Caco-2 (cell line): ENCODE measurements around the gene MXD3. TPM values are rescaled to one million over a fixed set of nuclear protein-coding genes. Genes with fewer than 3 reads are reported as not detected.
"Not testable (repeated sequence)": the region's sequence is repeated elsewhere in the genome, so short reads cannot be mapped to it uniquely, and the experiment has no call there.

ENCODE experiments used
- BruUV-seq: library from RNA; stranded (reverse); fragments of 400-500 nt; replicated peaks from 2 replicates; lab custom pipeline; 2021; lab: Mats Ljungman, UMichigan
- CTCF ChIA-PET: fragments of 300-600 bp; sonication (Branson Sonifier 250); formaldehyde crosslinking; loops from one replicate; lab custom pipeline; 2022; ENCODE audit warnings: antibody characterized with exemption; lab: Charles Lee
- POLR2A ChIA-PET: fragments of 300-600 bp; sonication (Branson Sonifier 250); formaldehyde crosslinking; loops from one replicate; lab custom pipeline; 2022; ENCODE audit warnings: antibody characterized with exemption; lab: Charles Lee
- DNase-seq, 2 experiments: peaks; one replicate each; pipeline versions ENCODE4 v3.0.0 to v3.0.0-alpha.2; 2020 to 2022
- H3K27me3 ChIP-seq: replicated peaks from 2 replicates; pipeline ENCODE4 v1.6.0; 2011; ENCODE audit warnings: low read length; ENCODE audit not compliant: control insufficient read depth, insufficient read depth
- H3K36me3 ChIP-seq: 2 replicates; pipeline ENCODE4 v1.5.1; 2011; ENCODE audit warnings: low read length; ENCODE audit not compliant: control insufficient read depth, insufficient read depth
- H3K4me1 ChIP-seq: fragments of 250-450 bp; sonication (Bioruptor Pico); 2 replicates; pipeline ENCODE4 v1.5.1; 2020; ENCODE audit warnings: mild to moderate bottlenecking
- H3K4me3 ChIP-seq: 2 replicates; pipeline ENCODE4 v1.5.1; 2011; ENCODE audit warnings: low read depth, mild to moderate bottlenecking, control low read depth, low read length
- H3K9me3 ChIP-seq: fragments of 250-450 bp; sonication (Bioruptor Pico); 2 replicates; pipeline ENCODE4 v1.5.1; 2020; ENCODE audit warnings: mild to moderate bottlenecking, moderate library complexity
- H3K27ac Mint-ChIP-seq: one replicate; pipeline ENCODE4 v1.8.0; 2022; ENCODE audit warnings: mixed read lengths; ENCODE audit not compliant: unreplicated experiment
- H3K27me3 Mint-ChIP-seq: one replicate; pipeline ENCODE4 v1.8.0; 2022; ENCODE audit warnings: mixed read lengths; ENCODE audit not compliant: insufficient read depth, unreplicated experiment
- H3K36me3 Mint-ChIP-seq: one replicate; pipeline ENCODE4 v1.8.0; 2022; ENCODE audit warnings: mild to moderate bottlenecking, mixed read lengths; ENCODE audit not compliant: insufficient read depth, unreplicated experiment
- H3K4me1 Mint-ChIP-seq: one replicate; pipeline ENCODE4 v1.8.0; 2022; ENCODE audit warnings: low read depth, mixed read lengths; ENCODE audit not compliant: unreplicated experiment
- H3K4me3 Mint-ChIP-seq: one replicate; pipeline ENCODE4 v1.8.0; 2022; ENCODE audit warnings: mild to moderate bottlenecking, moderate library complexity, mixed read lengths; ENCODE audit not compliant: unreplicated experiment
- H3K9me3 Mint-ChIP-seq: one replicate; pipeline ENCODE4 v1.8.0; 2022; ENCODE audit warnings: mixed read lengths; ENCODE audit not compliant: unreplicated experiment
- intact Hi-C: fragments of 100-400 bp; cut with micrococcal nuclease; formaldehyde crosslinking; loops from one replicate; pipeline ENCODE4 v1.10.0; 2022; ENCODE audit not compliant: unreplicated experiment
- total RNA-seq: library from RNA; stranded (reverse); gene quantifications from 2 replicates; pipeline ENCODE4 v1.2.3, GENCODE V29; 2022
- TF ChIP-seq, protein P1 (sequence below), 2 experiments: fragments of 200-600 bp in 1 of 2; IDR thresholded peaks; 1 replicate in 1 of 2; 2 replicates in 1 of 2; pipeline versions ENCODE4 v1.5.1 to v1.8.0; 2011 to 2022; ENCODE audit warnings: antibody characterized with exemption in 1 of 2, control low read depth in 1 of 2, inconsistent platforms in 1 of 2, low read depth in 1 of 2, low read length in 1 of 2, mild to moderate bottlenecking in 1 of 2, moderate library complexity in 1 of 2; ENCODE audit not compliant: insufficient read depth in 1 of 2, severe bottlenecking in 1 of 2, unreplicated experiment in 1 of 2

The MXD3 gene
- total RNA-seq, 1 experiment from 2014 or later: 19.8 TPM

- Mint-ChIP-seq H3K36me3 (peaks cover 80% of the 10 kb centered on the region), H3K9me3 (no peaks in the 10 kb centered on the region), H3K27ac (no peak overlapping the region), H3K4me1 (peaks cover 13% of the 10 kb centered on the region), H3K27me3 (no peaks in the 10 kb centered on the region), H3K4me3 (no peak overlapping the region)
- H3K4me1 ChIP-seq: peaks cover 16% of the 10 kb centered on the region
- H3K36me3 ChIP-seq: peaks cover 7% of the 10 kb centered on the region
- DNase-seq: no peak
- H3K27me3 ChIP-seq: no peaks in the 10 kb centered on the region
- TF ChIP-seq, protein P1, sequence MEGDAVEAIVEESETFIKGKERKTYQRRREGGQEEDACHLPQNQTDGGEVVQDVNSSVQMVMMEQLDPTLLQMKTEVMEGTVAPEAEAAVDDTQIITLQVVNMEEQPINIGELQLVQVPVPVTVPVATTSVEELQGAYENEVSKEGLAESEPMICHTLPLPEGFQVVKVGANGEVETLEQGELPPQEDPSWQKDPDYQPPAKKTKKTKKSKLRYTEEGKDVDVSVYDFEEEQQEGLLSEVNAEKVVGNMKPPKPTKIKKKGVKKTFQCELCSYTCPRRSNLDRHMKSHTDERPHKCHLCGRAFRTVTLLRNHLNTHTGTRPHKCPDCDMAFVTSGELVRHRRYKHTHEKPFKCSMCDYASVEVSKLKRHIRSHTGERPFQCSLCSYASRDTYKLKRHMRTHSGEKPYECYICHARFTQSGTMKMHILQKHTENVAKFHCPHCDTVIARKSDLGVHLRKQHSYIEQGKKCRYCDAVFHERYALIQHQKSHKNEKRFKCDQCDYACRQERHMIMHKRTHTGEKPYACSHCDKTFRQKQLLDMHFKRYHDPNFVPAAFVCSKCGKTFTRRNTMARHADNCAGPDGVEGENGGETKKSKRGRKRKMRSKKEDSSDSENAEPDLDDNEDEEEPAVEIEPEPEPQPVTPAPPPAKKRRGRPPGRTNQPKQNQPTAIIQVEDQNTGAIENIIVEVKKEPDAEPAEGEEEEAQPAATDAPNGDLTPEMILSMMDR (IDR thresholded peaks at IDR 0.05; ENCODE audit: insufficient read depth in 1 of 2, low read depth in 1 of 2, low read length in 1 of 2, severe bottlenecking in 1 of 2, unreplicated experiment in 1 of 2): no peak
- intact Hi-C loops: no loop called here
- no peaks in the 10 kb centered on the region for H3K9me3 ChIP-seq
- ChIA-PET POLR2A (no interaction called here), CTCF (interaction anchor here (0.6 to 3.7 kb wide), 3 partner anchors 63 to 192 kb away, joined by 3 to 33 read pairs (median 3); no protein-coding TSS in a partner anchor)
- no peak overlapping the region for H3K4me3 ChIP-seq
- BruUV-seq: no TSS peak
These were observed 3.9 kb downstream of the MXD3 start for GRCh38 chr5:177307544-177308363.

DNA sequence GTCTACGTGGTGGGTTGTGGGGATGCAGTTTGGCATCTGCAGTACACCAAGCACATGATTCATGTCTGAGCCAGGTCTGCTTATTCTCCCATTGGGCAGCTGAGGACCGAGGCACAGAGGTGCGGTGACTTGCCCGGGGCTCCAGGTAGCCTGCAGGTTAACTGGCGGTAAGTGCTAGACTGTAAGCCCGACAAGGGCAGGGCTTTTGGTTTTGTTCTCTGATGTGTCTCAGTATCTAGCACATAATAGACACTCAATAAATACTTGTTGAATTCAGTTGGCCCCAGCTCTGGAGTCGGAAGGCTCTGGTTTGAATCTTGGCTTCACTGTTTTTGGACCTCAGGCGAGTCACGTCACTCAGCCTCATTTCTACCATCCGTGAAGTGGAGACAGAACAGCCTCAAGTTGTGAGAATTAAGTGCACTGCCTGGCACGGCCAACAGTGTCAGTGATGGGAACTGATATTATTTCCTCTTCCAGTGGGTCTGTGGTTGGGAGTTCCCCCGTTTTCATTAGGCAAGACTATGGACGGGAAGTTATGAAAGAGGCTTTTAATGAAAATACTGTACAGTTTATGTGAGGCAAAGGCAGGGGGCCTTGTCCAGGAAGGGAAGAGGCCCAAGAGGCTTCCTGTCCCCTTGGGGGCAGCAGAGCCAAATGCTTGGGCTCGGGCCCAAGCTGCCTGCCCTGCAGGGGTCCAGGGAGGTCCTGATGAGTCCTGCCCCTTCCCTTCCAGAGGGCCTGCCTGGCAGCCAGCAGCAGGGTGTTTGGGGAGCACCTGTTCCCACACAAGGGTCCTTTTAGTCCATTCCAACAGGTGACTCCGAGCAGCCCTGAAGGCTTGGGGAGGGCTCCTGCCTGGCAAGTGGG, 4.8 kb downstream of the MXD3 start:
- peaks cover 73% of the 10 kb centered on the region for H3K36me3 Mint-ChIP-seq
- no TSS peak for BruUV-seq
- TF ChIP-seq, protein P1 (IDR thresholded peaks at IDR 0.05; ENCODE audit: insufficient read depth in 1 of 2, low read depth in 1 of 2, low read length in 1 of 2, severe bottlenecking in 1 of 2, unreplicated experiment in 1 of 2): no peak

GRCh38 chr5:177306103-177306640, 5.5 kb downstream of the MXD3 start:
- H3K9me3 Mint-ChIP-seq, BruUV-seq, H3K27ac Mint-ChIP-seq, H3K4me3 ChIP-seq, H3K27me3 ChIP-seq, H3K9me3 ChIP-seq, H3K4me3 Mint-ChIP-seq, POLR2A ChIA-PET, H3K27me3 Mint-ChIP-seq, intact Hi-C loops, DNase-seq, CTCF ChIA-PET: not testable (repeated sequence)
- Mint-ChIP-seq H3K36me3 (peaks cover 72% of the 10 kb centered on the region), H3K4me1 (peaks cover 24% of the 10 kb centered on the region)
- peaks cover 28% of the 10 kb centered on the region for H3K4me1 ChIP-seq
- H3K36me3 ChIP-seq: peaks cover 11% of the 10 kb centered on the region

More for the DNA sequence above, 4.8 kb downstream of the MXD3 start:
- no peaks in the 10 kb centered on the region for H3K9me3 ChIP-seq
- intact Hi-C loops: no loop called here
- no peaks in the 10 kb centered on the region for H3K27me3 Mint-ChIP-seq
- H3K4me3 ChIP-seq: no peak overlapping the region
- DNase-seq: no peak
- H3K9me3 Mint-ChIP-seq: no peaks in the 10 kb centered on the region
- H3K4me1 Mint-ChIP-seq: peaks cover 20% of the 10 kb centered on the region
- H3K27me3 ChIP-seq: no peaks in the 10 kb centered on the region
- ChIA-PET POLR2A (no interaction called here), CTCF (interaction anchor here (0.6 to 3.7 kb wide), 2 partner anchors 96 to 191 kb away, joined by 3 to 33 read pairs; no protein-coding TSS in a partner anchor)
- no peak overlapping the region for H3K4me3 Mint-ChIP-seq
- H3K4me1 ChIP-seq: peaks cover 22% of the 10 kb centered on the region
- no peak overlapping the region for H3K27ac Mint-ChIP-seq
- peaks cover 9% of the 10 kb centered on the region for H3K36me3 ChIP-seq
